Spinal cord (tissue), 10 donors: ENCODE results near the gene OTULIN. TPM values are rescaled to one million over a fixed set of nuclear protein-coding genes. Genes with fewer than 3 reads are reported as not detected.
A peak's percentile ranks its signal among the peaks of the same experiment; 100 is the strongest.

Experiments
- DNase-seq, 6 donors: peaks; one replicate each; pipeline versions ENCODE4 v3.0.0 to v3.0.0-alpha.2; 2013 to 2015; ENCODE audit warnings: low spot score in 6 of 6, low read depth in 4 of 6
- H3K27ac ChIP-seq: one replicate; pipeline ENCODE4 v1.5.1; 2013; ENCODE audit warnings: low read depth, low read length, control low read depth
- H3K27me3 ChIP-seq: one replicate; pipeline ENCODE4 v1.6.1; 2013; ENCODE audit warnings: low read length; ENCODE audit not compliant: control insufficient read depth, insufficient read depth
- H3K36me3 ChIP-seq: one replicate; pipeline ENCODE4 v1.6.1; 2013; ENCODE audit warnings: low read length; ENCODE audit not compliant: control insufficient read depth, insufficient read depth
- H3K4me1 ChIP-seq: one replicate; pipeline ENCODE4 v1.6.1; 2013; ENCODE audit warnings: low read length; ENCODE audit not compliant: control insufficient read depth, insufficient read depth
- H3K4me3 ChIP-seq: one replicate; pipeline ENCODE4 v1.5.1; 2013; ENCODE audit warnings: low read depth, low read length, control low read depth
- H3K9me3 ChIP-seq: one replicate; pipeline ENCODE4 v1.6.1; 2013; ENCODE audit warnings: low read length; ENCODE audit not compliant: control insufficient read depth, insufficient read depth
- WGBS: methylation state at CpG from one replicate; pipeline ENCODE4 v1.1.5; 2013; ENCODE audit warnings: missing lambda C conversion rate; ENCODE audit not compliant: insufficient coverage; 5-methylcytosine and 5-hydroxymethylcytosine counted together
- polyA plus RNA-seq, 2 donors: library from polyadenylated mRNA; unstranded; fragments of 120-200 nt; gene quantifications; one replicate each; pipeline ENCODE4 v1.2.1, GENCODE V29; 2013; ENCODE audit not compliant: insufficient read length in 2 of 2
- total RNA-seq, 2 donors: library from RNA; depleted of rRNA in 1 of 2; stranded (reverse); fragments of 120-200 nt in 1 of 2; fragments of >200 nt in 1 of 2; gene quantifications; one replicate each; pipeline versions ENCODE4 v1.2.3 to v1.2.4, GENCODE V29; 2013 to 2014
- donor health status: healthy.

The OTULIN gene
- total and polyA plus RNA-seq, 4 donors: 14.0 to 28.7 (median 15.8) TPM

- H3K4me3 ChIP-seq: no peak overlapping the region
- H3K9me3 ChIP-seq: no peaks in the 10 kb centered on the region
- no peaks in the 10 kb centered on the region for H3K4me1 ChIP-seq
- no peaks in the 10 kb centered on the region for H3K36me3 ChIP-seq
- 60% methylated on average over 1 of the region's 3 CpGs for WGBS
- H3K27ac ChIP-seq: no peak overlapping the region
- DNase-seq: no peak
- no peaks in the 10 kb centered on the region for H3K27me3 ChIP-seq
Observed at GRCh38 chr5:14650052-14650451, 14.5 kb upstream of the OTULIN start.

GRCh38 chr5:14655146-14655741 is 9.3 kb upstream of the OTULIN start:
- Histone ChIP-seq H3K4me3 (no peak overlapping the region), H3K36me3 (no peaks in the 10 kb centered on the region), H3K4me1 (no peaks in the 10 kb centered on the region), H3K27ac (no peak overlapping the region), H3K9me3 (no peaks in the 10 kb centered on the region), H3K27me3 (no peaks in the 10 kb centered on the region)
- 33% methylated on average over 1 of the region's 4 CpGs for WGBS
- no peak for DNase-seq

GRCh38 chr5:14656898-14657297 is 7.6 kb upstream of the OTULIN start:
- Histone ChIP-seq H3K9me3 (no peaks in the 10 kb centered on the region), H3K36me3 (no peaks in the 10 kb centered on the region), H3K4me1 (no peaks in the 10 kb centered on the region), H3K27me3 (no peaks in the 10 kb centered on the region), H3K27ac (no peak overlapping the region), H3K4me3 (no peak overlapping the region)
- no peak for DNase-seq
- WGBS: no CpG with 5 or more reads among the region's 2 CpGs

- no peaks in the 10 kb centered on the region for H3K36me3 ChIP-seq
- DNase-seq: no peak
- H3K4me1 ChIP-seq: peaks cover 3% of the 10 kb centered on the region
- no peak overlapping the region for H3K27ac ChIP-seq
- no peaks in the 10 kb centered on the region for H3K27me3 ChIP-seq
- H3K9me3 ChIP-seq: no peaks in the 10 kb centered on the region
- no peak overlapping the region for H3K4me3 ChIP-seq
- 80% methylated on average over 1 of the region's 3 CpGs for WGBS
Observed at GRCh38 chr5:14659821-14660607, 4.5 kb upstream of the OTULIN start.

GRCh38 chr5:14660833-14661232 is 3.7 kb upstream of the OTULIN start:
- Histone ChIP-seq H3K27me3 (no peaks in the 10 kb centered on the region), H3K36me3 (no peaks in the 10 kb centered on the region), H3K27ac (no peak overlapping the region), H3K4me3 (no peak overlapping the region), H3K4me1 (peaks cover 7% of the 10 kb centered on the region), H3K9me3 (no peaks in the 10 kb centered on the region)
- DNase-seq: no peak
- 85% methylated on average over 2 of the region's 2 CpGs for WGBS

GRCh38 chr5:14662721-14663260 is 1.7 kb upstream of the OTULIN start:
- no peaks in the 10 kb centered on the region for H3K9me3 ChIP-seq
- H3K4me3 ChIP-seq: no peak overlapping the region
- H3K36me3 ChIP-seq: no peaks in the 10 kb centered on the region
- no peak overlapping the region for H3K27ac ChIP-seq
- H3K27me3 ChIP-seq: no peaks in the 10 kb centered on the region
- no peak for DNase-seq
- H3K4me1 ChIP-seq: peaks cover 13% of the 10 kb centered on the region
- 83% methylated on average over 4 of the region's 7 CpGs for WGBS

GRCh38 chr5:14663734-14664269 is 716 bp upstream of the OTULIN start:
- H3K9me3 ChIP-seq: no peaks in the 10 kb centered on the region
- H3K4me3 ChIP-seq: peak overlapping the region; percentile 85
- DNase-seq: no peak
- H3K36me3 ChIP-seq: no peaks in the 10 kb centered on the region
- H3K27me3 ChIP-seq: no peaks in the 10 kb centered on the region
- H3K27ac ChIP-seq: peak overlapping the region; percentile 96
- H3K4me1 ChIP-seq: peaks cover 13% of the 10 kb centered on the region
- WGBS: 2% methylated on average over 24 of the region's 24 CpGs

- Histone ChIP-seq H3K36me3 (no peaks in the 10 kb centered on the region), H3K27ac (peak overlapping the region; percentile 35), H3K27me3 (no peaks in the 10 kb centered on the region), H3K4me1 (peaks cover 13% of the 10 kb centered on the region), H3K9me3 (no peaks in the 10 kb centered on the region), H3K4me3 (peak overlapping the region; percentile 85)
- WGBS: 0% methylated on average over 12 of the region's 21 CpGs
- peak in 3 of 6 donors; percentile 17 to 55 (median 50) for DNase-seq
Observed at GRCh38 chr5:14665101-14665822, 744 bp downstream of the OTULIN start.

GRCh38 chr5:14665949-14666348 is 1.4 kb downstream of the OTULIN start:
- Histone ChIP-seq H3K27me3 (no peaks in the 10 kb centered on the region), H3K9me3 (no peaks in the 10 kb centered on the region), H3K27ac (no peak overlapping the region), H3K4me1 (peaks cover 13% of the 10 kb centered on the region), H3K4me3 (no peak overlapping the region), H3K36me3 (no peaks in the 10 kb centered on the region)
- no peak for DNase-seq
- WGBS: 11% methylated on average over 6 of the region's 7 CpGs
